Thyroid gland (tissue), 4 donors: ENCODE data around the gene CCBE1.

Source experiments
- CTCF ChIP-seq, 6 experiments: fragments of 200-600 bp in 3 of 6; fragments of 450-650 bp in 3 of 6; sonication (generic) in 3 of 6; IDR thresholded peaks; one replicate each; pipeline ENCODE4 v1.5.1; 2016 to 2019; ENCODE audit warnings: antibody characterized with exemption in 6 of 6, mild to moderate bottlenecking in 2 of 6, inconsistent platforms in 1 of 6, moderate library complexity in 1 of 6
- POLR2A ChIP-seq, 2 donors: fragments of 450-650 bp; IDR thresholded peaks; one replicate each; pipeline ENCODE4 v1.6.1; 2017; ENCODE audit warnings: antibody characterized with exemption in 2 of 2, mild to moderate bottlenecking in 2 of 2, moderate library complexity in 1 of 2

GRCh38 chr18:59708988-59709387 is 11.8 kb upstream of the CCBE1 start:
- TF ChIP-seq CTCF (IDR thresholded peaks at IDR 0.05) (no peak), POLR2A (IDR thresholded peaks at IDR 0.05) (no peak)
